ENCODE measurements around the gene PDE2A.

DNA sequence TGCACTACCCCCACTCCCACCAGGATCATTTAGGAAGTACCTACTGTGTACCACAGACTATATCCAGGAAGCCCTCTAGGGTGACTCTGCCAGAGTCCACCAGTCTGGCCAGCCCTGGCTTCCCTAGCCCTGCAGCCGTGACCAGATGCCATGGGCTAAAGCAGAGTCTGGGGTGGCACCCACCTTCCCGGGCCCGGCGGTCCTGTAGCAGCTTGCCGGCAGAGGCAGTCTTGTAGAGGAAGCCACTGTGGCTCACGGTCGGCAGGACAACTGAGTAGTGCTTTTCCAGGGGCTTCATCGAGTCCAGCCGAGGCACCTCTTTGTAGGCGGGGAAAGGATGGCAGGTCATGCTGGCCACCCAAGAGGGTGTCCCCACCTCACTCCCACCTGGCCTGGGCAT is 27.2 kb upstream of the PDE2A start:
- TF ChIP-seq, protein P1, sequence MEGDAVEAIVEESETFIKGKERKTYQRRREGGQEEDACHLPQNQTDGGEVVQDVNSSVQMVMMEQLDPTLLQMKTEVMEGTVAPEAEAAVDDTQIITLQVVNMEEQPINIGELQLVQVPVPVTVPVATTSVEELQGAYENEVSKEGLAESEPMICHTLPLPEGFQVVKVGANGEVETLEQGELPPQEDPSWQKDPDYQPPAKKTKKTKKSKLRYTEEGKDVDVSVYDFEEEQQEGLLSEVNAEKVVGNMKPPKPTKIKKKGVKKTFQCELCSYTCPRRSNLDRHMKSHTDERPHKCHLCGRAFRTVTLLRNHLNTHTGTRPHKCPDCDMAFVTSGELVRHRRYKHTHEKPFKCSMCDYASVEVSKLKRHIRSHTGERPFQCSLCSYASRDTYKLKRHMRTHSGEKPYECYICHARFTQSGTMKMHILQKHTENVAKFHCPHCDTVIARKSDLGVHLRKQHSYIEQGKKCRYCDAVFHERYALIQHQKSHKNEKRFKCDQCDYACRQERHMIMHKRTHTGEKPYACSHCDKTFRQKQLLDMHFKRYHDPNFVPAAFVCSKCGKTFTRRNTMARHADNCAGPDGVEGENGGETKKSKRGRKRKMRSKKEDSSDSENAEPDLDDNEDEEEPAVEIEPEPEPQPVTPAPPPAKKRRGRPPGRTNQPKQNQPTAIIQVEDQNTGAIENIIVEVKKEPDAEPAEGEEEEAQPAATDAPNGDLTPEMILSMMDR (IDR thresholded peaks at IDR 0.05 in 4 of 5, conservative IDR thresholded peaks at IDR 0.05 in 1 of 5), result no peak
- no peak for TF ChIP-seq POLR2A (IDR thresholded peaks at IDR 0.05)

Measured in gastrocnemius medialis (tissue), 4 donors.